ENCODE results near the gene CADPS.

DNA sequence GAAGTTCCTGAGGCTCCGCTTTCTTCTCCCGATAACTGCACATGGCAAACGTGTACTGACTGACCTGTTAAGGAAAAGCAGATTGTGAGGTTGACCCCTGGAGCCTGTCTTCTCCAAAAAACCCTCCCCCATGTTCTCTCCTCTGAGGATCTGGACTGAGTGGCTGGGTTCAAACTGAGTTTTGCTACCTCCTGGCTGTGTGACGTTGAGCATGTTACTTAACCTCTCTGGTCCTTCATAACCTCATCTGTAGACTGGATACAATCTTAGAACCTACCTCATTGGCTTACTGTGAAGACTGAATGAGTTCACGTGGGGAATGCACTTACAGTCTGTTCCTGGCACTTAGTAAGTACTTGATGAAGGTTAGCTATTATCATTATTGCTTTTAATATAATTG lies 317.8 kb downstream of the CADPS start:
- TF ChIP-seq, protein P1, sequence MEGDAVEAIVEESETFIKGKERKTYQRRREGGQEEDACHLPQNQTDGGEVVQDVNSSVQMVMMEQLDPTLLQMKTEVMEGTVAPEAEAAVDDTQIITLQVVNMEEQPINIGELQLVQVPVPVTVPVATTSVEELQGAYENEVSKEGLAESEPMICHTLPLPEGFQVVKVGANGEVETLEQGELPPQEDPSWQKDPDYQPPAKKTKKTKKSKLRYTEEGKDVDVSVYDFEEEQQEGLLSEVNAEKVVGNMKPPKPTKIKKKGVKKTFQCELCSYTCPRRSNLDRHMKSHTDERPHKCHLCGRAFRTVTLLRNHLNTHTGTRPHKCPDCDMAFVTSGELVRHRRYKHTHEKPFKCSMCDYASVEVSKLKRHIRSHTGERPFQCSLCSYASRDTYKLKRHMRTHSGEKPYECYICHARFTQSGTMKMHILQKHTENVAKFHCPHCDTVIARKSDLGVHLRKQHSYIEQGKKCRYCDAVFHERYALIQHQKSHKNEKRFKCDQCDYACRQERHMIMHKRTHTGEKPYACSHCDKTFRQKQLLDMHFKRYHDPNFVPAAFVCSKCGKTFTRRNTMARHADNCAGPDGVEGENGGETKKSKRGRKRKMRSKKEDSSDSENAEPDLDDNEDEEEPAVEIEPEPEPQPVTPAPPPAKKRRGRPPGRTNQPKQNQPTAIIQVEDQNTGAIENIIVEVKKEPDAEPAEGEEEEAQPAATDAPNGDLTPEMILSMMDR (IDR thresholded peaks at IDR 0.05) = no peak
- TF ChIP-seq POLR2A (IDR thresholded peaks at IDR 0.05; ENCODE audit: low read depth) (no peak), POLR2AphosphoS5 (IDR thresholded peaks at IDR 0.05) (no peak)
